Measurements from ENCODE around the gene FNBP1. TPM values are rescaled to one million over a fixed set of nuclear protein-coding genes. Genes with fewer than 3 reads are reported as not detected.
A peak's percentile ranks its signal among the peaks of the same experiment; 100 is the strongest.
"Not testable (repeated sequence)": the region's sequence is repeated elsewhere in the genome, so short reads cannot be mapped to it uniquely, and the experiment has no call there.

FNBP1 gene
- total and polyA plus RNA-seq, 5 donors from 2014 or later, result 147 to 253 (median 207) TPM

- H3K27ac ChIP-seq (ENCODE audit: insufficient read depth, low read length, poor library complexity, severe bottlenecking), result peak overlapping the region; percentile 65
- H3K36me3 Mint-ChIP-seq, result peaks cover 23% of the 10 kb centered on the region
- H3K27me3 Mint-ChIP-seq, result no peaks in the 10 kb centered on the region
- ATAC-seq (ENCODE audit: low read depth in 2 of 2) (no peak), DNase-seq (no peak)
- no peaks in the 10 kb centered on the region for H3K27me3 ChIP-seq (ENCODE audit: control insufficient read depth, insufficient read depth, low read length)
- H3K36me3 ChIP-seq (ENCODE audit: control insufficient read depth, insufficient read depth, low read length), result peaks cover 10% of the 10 kb centered on the region
- peak overlapping the region; percentile 34 to 80 (median 55) for H3K4me3 Mint-ChIP-seq
- H3K4me3 ChIP-seq (ENCODE audit: low read depth, low read length), result peak overlapping the region; percentile 2
- H3K9me3 ChIP-seq (ENCODE audit: control insufficient read depth in 2 of 2, low read length in 2 of 2), result no peaks in the 10 kb centered on the region
- peaks cover 49 to 100% (median 88%) of the 10 kb centered on the region in 4 donors for H3K4me1 Mint-ChIP-seq
- peaks cover 0 to 3% (median 0%) of the 10 kb centered on the region in 7 donors for H3K9me3 Mint-ChIP-seq
- H3K4me1 ChIP-seq (ENCODE audit: control insufficient read depth, insufficient read depth, low read length, poor library complexity, severe bottlenecking), result peaks cover 96% of the 10 kb centered on the region
- H3K27ac Mint-ChIP-seq, result peak overlapping the region; percentile 89 to 93 (median 91)
These were observed 18.4 kb downstream of the FNBP1 start for GRCh38 chr9:130024597-130024994.

- ATAC-seq (ENCODE audit: low read depth in 2 of 2) (no peak), DNase-seq (no peak)
- peak overlapping the region; percentile 66 for H3K4me3 ChIP-seq (ENCODE audit: low read depth, low read length)
- no peaks in the 10 kb centered on the region for H3K9me3 ChIP-seq (ENCODE audit: control insufficient read depth in 2 of 2, low read length in 2 of 2)
- peaks cover 92% of the 10 kb centered on the region for H3K4me1 ChIP-seq (ENCODE audit: control insufficient read depth, insufficient read depth, low read length, poor library complexity, severe bottlenecking)
- Mint-ChIP-seq H3K36me3 (peaks cover 25% of the 10 kb centered on the region), H3K27ac (peak overlapping the region; percentile 89 to 93 (median 91)), H3K4me3 (peak overlapping the region; percentile 72 to 80 (median 78)), H3K4me1 (peaks cover 44 to 100% (median 87%) of the 10 kb centered on the region in 4 donors), H3K9me3 (peaks cover 0 to 3% (median 0%) of the 10 kb centered on the region in 7 donors), H3K27me3 (no peaks in the 10 kb centered on the region)
- no peaks in the 10 kb centered on the region for H3K27me3 ChIP-seq (ENCODE audit: control insufficient read depth, insufficient read depth, low read length)
- H3K36me3 ChIP-seq (ENCODE audit: control insufficient read depth, insufficient read depth, low read length), result peaks cover 10% of the 10 kb centered on the region
- peak overlapping the region; percentile 65 for H3K27ac ChIP-seq (ENCODE audit: insufficient read depth, low read length, poor library complexity, severe bottlenecking)
These were observed 18.9 kb downstream of the FNBP1 start for GRCh38 chr9:130023994-130024596.

GRCh38 chr9:130023144-130023787 is 19.7 kb downstream of the FNBP1 start:
- peak; percentile 44 to 50 for ATAC-seq (ENCODE audit: low read depth in 2 of 2)
- Mint-ChIP-seq H3K36me3 (peaks cover 24% of the 10 kb centered on the region), H3K27me3 (no peaks in the 10 kb centered on the region), H3K4me3 (peak overlapping the region; percentile 72 to 80 (median 78)), H3K4me1 (peaks cover 36 to 97% (median 81%) of the 10 kb centered on the region in 4 donors), H3K9me3 (peaks cover 0 to 3% (median 0%) of the 10 kb centered on the region in 7 donors), H3K27ac (peak overlapping the region; percentile 80 to 93 (median 89))
- Histone ChIP-seq H3K27me3 (ENCODE audit: control insufficient read depth, insufficient read depth, low read length) (no peaks in the 10 kb centered on the region), H3K4me1 (ENCODE audit: control insufficient read depth, insufficient read depth, low read length, poor library complexity, severe bottlenecking) (peaks cover 92% of the 10 kb centered on the region), H3K36me3 (ENCODE audit: control insufficient read depth, insufficient read depth, low read length) (peaks cover 17% of the 10 kb centered on the region), H3K9me3 (ENCODE audit: control insufficient read depth in 2 of 2, low read length in 2 of 2) (no peaks in the 10 kb centered on the region), H3K27ac (ENCODE audit: insufficient read depth, low read length, poor library complexity, severe bottlenecking) (peak overlapping the region; percentile 65), H3K4me3 (ENCODE audit: low read depth, low read length) (peak overlapping the region; percentile 66)
- DNase-seq, result no peak

- Mint-ChIP-seq H3K27me3 (no peaks in the 10 kb centered on the region), H3K4me1 (peaks cover 31 to 95% (median 79%) of the 10 kb centered on the region in 4 donors), H3K9me3 (peaks cover 0 to 2% (median 0%) of the 10 kb centered on the region in 7 donors), H3K36me3 (peaks cover 20% of the 10 kb centered on the region), H3K4me3 (peak overlapping the region; percentile 72 to 80 (median 76)), H3K27ac (peak overlapping the region; percentile 80 to 93 (median 89))
- peak overlapping the region; percentile 66 for H3K4me3 ChIP-seq (ENCODE audit: low read depth, low read length)
- ATAC-seq (ENCODE audit: low read depth in 2 of 2) (no peak), DNase-seq (no peak)
- H3K27ac ChIP-seq (ENCODE audit: insufficient read depth, low read length, poor library complexity, severe bottlenecking), result peak overlapping the region; percentile 65
- H3K36me3 ChIP-seq (ENCODE audit: control insufficient read depth, insufficient read depth, low read length), result peaks cover 14% of the 10 kb centered on the region
- H3K4me1 ChIP-seq (ENCODE audit: control insufficient read depth, insufficient read depth, low read length, poor library complexity, severe bottlenecking), result peaks cover 87% of the 10 kb centered on the region
- H3K9me3 ChIP-seq (ENCODE audit: control insufficient read depth in 2 of 2, low read length in 2 of 2), result no peaks in the 10 kb centered on the region
- H3K27me3 ChIP-seq (ENCODE audit: control insufficient read depth, insufficient read depth, low read length), result no peaks in the 10 kb centered on the region
These were observed 20.3 kb downstream of the FNBP1 start for GRCh38 chr9:130022566-130023143.

- H3K27me3 ChIP-seq (ENCODE audit: control insufficient read depth, insufficient read depth, low read length); DNase-seq; H3K9me3 Mint-ChIP-seq; H3K9me3 ChIP-seq (ENCODE audit: control insufficient read depth in 2 of 2, low read length in 2 of 2); H3K27me3 Mint-ChIP-seq; ATAC-seq (ENCODE audit: low read depth in 2 of 2): not testable (repeated sequence)
- peak overlapping the region; percentile 2 to 80 (median 42) for H3K4me3 Mint-ChIP-seq
- H3K4me1 Mint-ChIP-seq, result peaks cover 32 to 95% (median 79%) of the 10 kb centered on the region in 4 donors
- H3K4me1 ChIP-seq (ENCODE audit: control insufficient read depth, insufficient read depth, low read length, poor library complexity, severe bottlenecking), result peaks cover 85% of the 10 kb centered on the region
- peaks cover 14% of the 10 kb centered on the region for H3K36me3 ChIP-seq (ENCODE audit: control insufficient read depth, insufficient read depth, low read length)
- H3K27ac Mint-ChIP-seq, result peak overlapping the region; percentile 39 to 75 (median 72)
- H3K4me3 ChIP-seq (ENCODE audit: low read depth, low read length), result peak overlapping the region; percentile 29
- H3K36me3 Mint-ChIP-seq, result peaks cover 17% of the 10 kb centered on the region
- H3K27ac ChIP-seq (ENCODE audit: insufficient read depth, low read length, poor library complexity, severe bottlenecking), result peak overlapping the region; percentile 50
These were observed 21.1 kb downstream of the FNBP1 start for GRCh38 chr9:130021842-130022241.

GRCh38 chr9:130021123-130021522 is 21.9 kb downstream of the FNBP1 start:
- peak overlapping the region; percentile 32 to 81 (median 60) for H3K4me3 Mint-ChIP-seq
- H3K27me3 Mint-ChIP-seq, result no peaks in the 10 kb centered on the region
- H3K27ac Mint-ChIP-seq, result peak overlapping the region; percentile 72 to 91 (median 75)
- ATAC-seq (ENCODE audit: low read depth in 2 of 2), result no peak
- H3K36me3 Mint-ChIP-seq, result peaks cover 24% of the 10 kb centered on the region
- peak overlapping the region; percentile 50 for H3K27ac ChIP-seq (ENCODE audit: insufficient read depth, low read length, poor library complexity, severe bottlenecking)
- peaks cover 19% of the 10 kb centered on the region for H3K36me3 ChIP-seq (ENCODE audit: control insufficient read depth, insufficient read depth, low read length)
- peaks cover 81% of the 10 kb centered on the region for H3K4me1 ChIP-seq (ENCODE audit: control insufficient read depth, insufficient read depth, low read length, poor library complexity, severe bottlenecking)
- H3K27me3 ChIP-seq (ENCODE audit: control insufficient read depth, insufficient read depth, low read length), result no peaks in the 10 kb centered on the region
- peaks cover 36 to 95% (median 75%) of the 10 kb centered on the region in 4 donors for H3K4me1 Mint-ChIP-seq
- no peak for DNase-seq
- H3K4me3 ChIP-seq (ENCODE audit: low read depth, low read length), result peak overlapping the region; percentile 29
- peaks cover 0 to 6% (median 0%) of the 10 kb centered on the region in 7 donors for H3K9me3 Mint-ChIP-seq
- H3K9me3 ChIP-seq (ENCODE audit: control insufficient read depth in 2 of 2, low read length in 2 of 2), result peaks cover 0 to 7% of the 10 kb centered on the region in 2 experiments

GRCh38 chr9:130020618-130021017 is 22.4 kb downstream of the FNBP1 start:
- Histone ChIP-seq H3K27me3 (ENCODE audit: control insufficient read depth, insufficient read depth, low read length) (no peaks in the 10 kb centered on the region), H3K27ac (ENCODE audit: insufficient read depth, low read length, poor library complexity, severe bottlenecking) (peak overlapping the region; percentile 61), H3K36me3 (ENCODE audit: control insufficient read depth, insufficient read depth, low read length) (peaks cover 24% of the 10 kb centered on the region), H3K4me3 (ENCODE audit: low read depth, low read length) (peak overlapping the region; percentile 29), H3K4me1 (ENCODE audit: control insufficient read depth, insufficient read depth, low read length, poor library complexity, severe bottlenecking) (peaks cover 76% of the 10 kb centered on the region), H3K9me3 (ENCODE audit: control insufficient read depth in 2 of 2, low read length in 2 of 2) (peaks cover 0 to 8% of the 10 kb centered on the region in 2 experiments)
- ATAC-seq (ENCODE audit: low read depth in 2 of 2) (no peak), DNase-seq (no peak)
- Mint-ChIP-seq H3K27ac (peak overlapping the region; percentile 72 to 91 (median 75)), H3K9me3 (peaks cover 0 to 6% (median 0%) of the 10 kb centered on the region in 7 donors), H3K27me3 (no peaks in the 10 kb centered on the region), H3K36me3 (peaks cover 25% of the 10 kb centered on the region), H3K4me3 (peak overlapping the region; percentile 44 to 81 (median 70)), H3K4me1 (peaks cover 36 to 90% (median 70%) of the 10 kb centered on the region in 4 donors)

Measured in CD4-positive, CD25-positive, alpha-beta regulatory T cell (primary cell).